GM23338 (cell line): ENCODE measurements around the gene NDUFS5.

Experiments
- CREB1 ChIP-seq: fragments of 250-450 bp; sonication (Bioruptor Pico); IDR thresholded peaks from 2 replicates; pipeline ENCODE4 v1.5.0; 2020; ENCODE audit warnings: low read depth, mild to moderate bottlenecking, moderate library complexity
- EZH2 ChIP-seq: fragments of 200-600 bp; sonication (generic); IDR thresholded peaks from one replicate; pipeline ENCODE4 v1.8.0; 2017; ENCODE audit warnings: antibody characterized with exemption, mild to moderate bottlenecking, low read depth; ENCODE audit not compliant: unreplicated experiment
- EZH2phosphoT487 ChIP-seq: fragments of 200-600 bp; sonication (generic); IDR thresholded peaks from one replicate; pipeline ENCODE4 v1.8.1; 2018; ENCODE audit warnings: antibody characterized with exemption; ENCODE audit not compliant: unreplicated experiment
- NANOG ChIP-seq: IDR thresholded peaks from 2 replicates; pipeline ENCODE4 v1.6.1; 2016; ENCODE audit warnings: antibody characterized with exemption, borderline replicate concordance
- POLR2AphosphoS5 ChIP-seq: IDR thresholded peaks from 2 replicates; pipeline ENCODE4 v1.6.1; 2016; ENCODE audit warnings: antibody characterized with exemption, low read depth
- ZNF114 ChIP-seq: fragments of 250-450 bp; sonication (Bioruptor Pico); IDR thresholded peaks from 2 replicates; pipeline ENCODE4 v1.5.0; 2020; ENCODE audit warnings: mild to moderate bottlenecking, moderate library complexity
- TF ChIP-seq, protein P1 (sequence below): IDR thresholded peaks from one replicate; pipeline ENCODE4 v1.6.1; 2018; ENCODE audit warnings: antibody characterized with exemption; ENCODE audit not compliant: unreplicated experiment
- TF ChIP-seq, protein P2 (sequence below), 2 experiments: fragments of 200-600 bp in 1 of 2; sonication (generic) in 1 of 2; conservative IDR thresholded peaks; 2 replicates each; pipeline versions ENCODE4 v1.5.1 to v1.6.1; 2016 to 2017; ENCODE audit warnings: antibody characterized with exemption in 2 of 2, low read depth in 2 of 2, mild to moderate bottlenecking in 2 of 2, moderate library complexity in 1 of 2
- TF ChIP-seq, protein P3 (sequence below): IDR thresholded peaks from 2 replicates; pipeline ENCODE4 v1.6.1; 2016; ENCODE audit warnings: antibody characterized with exemption

DNA sequence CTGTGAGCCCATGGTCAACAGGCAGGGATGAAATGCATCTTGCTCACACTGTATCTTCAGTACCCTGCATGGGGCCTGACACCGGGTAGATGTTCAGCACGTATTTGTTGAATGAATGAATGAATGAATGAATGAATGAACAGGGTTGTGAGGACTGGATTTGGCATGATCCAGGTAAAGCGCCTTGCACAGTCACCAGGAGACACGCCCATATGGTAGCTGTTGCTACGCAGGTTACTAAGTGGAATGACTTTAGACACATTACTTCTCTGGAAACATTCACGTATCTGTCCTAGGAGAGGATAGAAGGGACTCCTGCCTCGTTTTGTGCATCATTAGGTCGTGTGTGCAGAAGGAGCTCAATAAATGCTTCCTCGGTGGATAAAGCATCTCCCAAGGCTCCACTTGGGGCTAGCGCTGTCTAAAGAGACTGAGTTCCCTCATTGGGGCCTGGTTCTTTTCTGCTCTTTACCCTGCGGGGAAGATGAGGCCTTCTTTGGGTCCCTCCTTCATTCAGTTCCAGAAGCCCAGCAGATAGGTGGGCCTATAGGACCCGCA, 54.2 kb downstream of the NDUFS5 start:
- TF ChIP-seq, protein P1, sequence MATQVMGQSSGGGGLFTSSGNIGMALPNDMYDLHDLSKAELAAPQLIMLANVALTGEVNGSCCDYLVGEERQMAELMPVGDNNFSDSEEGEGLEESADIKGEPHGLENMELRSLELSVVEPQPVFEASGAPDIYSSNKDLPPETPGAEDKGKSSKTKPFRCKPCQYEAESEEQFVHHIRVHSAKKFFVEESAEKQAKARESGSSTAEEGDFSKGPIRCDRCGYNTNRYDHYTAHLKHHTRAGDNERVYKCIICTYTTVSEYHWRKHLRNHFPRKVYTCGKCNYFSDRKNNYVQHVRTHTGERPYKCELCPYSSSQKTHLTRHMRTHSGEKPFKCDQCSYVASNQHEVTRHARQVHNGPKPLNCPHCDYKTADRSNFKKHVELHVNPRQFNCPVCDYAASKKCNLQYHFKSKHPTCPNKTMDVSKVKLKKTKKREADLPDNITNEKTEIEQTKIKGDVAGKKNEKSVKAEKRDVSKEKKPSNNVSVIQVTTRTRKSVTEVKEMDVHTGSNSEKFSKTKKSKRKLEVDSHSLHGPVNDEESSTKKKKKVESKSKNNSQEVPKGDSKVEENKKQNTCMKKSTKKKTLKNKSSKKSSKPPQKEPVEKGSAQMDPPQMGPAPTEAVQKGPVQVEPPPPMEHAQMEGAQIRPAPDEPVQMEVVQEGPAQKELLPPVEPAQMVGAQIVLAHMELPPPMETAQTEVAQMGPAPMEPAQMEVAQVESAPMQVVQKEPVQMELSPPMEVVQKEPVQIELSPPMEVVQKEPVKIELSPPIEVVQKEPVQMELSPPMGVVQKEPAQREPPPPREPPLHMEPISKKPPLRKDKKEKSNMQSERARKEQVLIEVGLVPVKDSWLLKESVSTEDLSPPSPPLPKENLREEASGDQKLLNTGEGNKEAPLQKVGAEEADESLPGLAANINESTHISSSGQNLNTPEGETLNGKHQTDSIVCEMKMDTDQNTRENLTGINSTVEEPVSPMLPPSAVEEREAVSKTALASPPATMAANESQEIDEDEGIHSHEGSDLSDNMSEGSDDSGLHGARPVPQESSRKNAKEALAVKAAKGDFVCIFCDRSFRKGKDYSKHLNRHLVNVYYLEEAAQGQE: no peak
- no peak for TF ChIP-seq POLR2AphosphoS5
- TF ChIP-seq, protein P2, sequence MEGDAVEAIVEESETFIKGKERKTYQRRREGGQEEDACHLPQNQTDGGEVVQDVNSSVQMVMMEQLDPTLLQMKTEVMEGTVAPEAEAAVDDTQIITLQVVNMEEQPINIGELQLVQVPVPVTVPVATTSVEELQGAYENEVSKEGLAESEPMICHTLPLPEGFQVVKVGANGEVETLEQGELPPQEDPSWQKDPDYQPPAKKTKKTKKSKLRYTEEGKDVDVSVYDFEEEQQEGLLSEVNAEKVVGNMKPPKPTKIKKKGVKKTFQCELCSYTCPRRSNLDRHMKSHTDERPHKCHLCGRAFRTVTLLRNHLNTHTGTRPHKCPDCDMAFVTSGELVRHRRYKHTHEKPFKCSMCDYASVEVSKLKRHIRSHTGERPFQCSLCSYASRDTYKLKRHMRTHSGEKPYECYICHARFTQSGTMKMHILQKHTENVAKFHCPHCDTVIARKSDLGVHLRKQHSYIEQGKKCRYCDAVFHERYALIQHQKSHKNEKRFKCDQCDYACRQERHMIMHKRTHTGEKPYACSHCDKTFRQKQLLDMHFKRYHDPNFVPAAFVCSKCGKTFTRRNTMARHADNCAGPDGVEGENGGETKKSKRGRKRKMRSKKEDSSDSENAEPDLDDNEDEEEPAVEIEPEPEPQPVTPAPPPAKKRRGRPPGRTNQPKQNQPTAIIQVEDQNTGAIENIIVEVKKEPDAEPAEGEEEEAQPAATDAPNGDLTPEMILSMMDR (conservative IDR thresholded peaks at IDR 0.05; ENCODE audit: low read depth in 2 of 2): no peak
- no peak for TF ChIP-seq CREB1 (CRISPR knock-in tag)
- TF ChIP-seq EZH2: no peak
- no peak for TF ChIP-seq EZH2phosphoT487
- no peak for TF ChIP-seq ZNF114
- TF ChIP-seq, protein P3, sequence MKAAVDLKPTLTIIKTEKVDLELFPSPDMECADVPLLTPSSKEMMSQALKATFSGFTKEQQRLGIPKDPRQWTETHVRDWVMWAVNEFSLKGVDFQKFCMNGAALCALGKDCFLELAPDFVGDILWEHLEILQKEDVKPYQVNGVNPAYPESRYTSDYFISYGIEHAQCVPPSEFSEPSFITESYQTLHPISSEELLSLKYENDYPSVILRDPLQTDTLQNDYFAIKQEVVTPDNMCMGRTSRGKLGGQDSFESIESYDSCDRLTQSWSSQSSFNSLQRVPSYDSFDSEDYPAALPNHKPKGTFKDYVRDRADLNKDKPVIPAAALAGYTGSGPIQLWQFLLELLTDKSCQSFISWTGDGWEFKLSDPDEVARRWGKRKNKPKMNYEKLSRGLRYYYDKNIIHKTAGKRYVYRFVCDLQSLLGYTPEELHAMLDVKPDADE: no peak
- no peak for TF ChIP-seq NANOG
